SK-N-SH treated with all-trans-retinoic acid at 6 μM for 48 hours (cell line): ENCODE data around the gene MYO1F.

Experiments used
- RARB ChIP-seq: fragments of 250-450 bp; sonication (Bioruptor Pico); IDR thresholded peaks from 2 replicates; pipeline ENCODE4 v1.8.0; 2021; ENCODE audit warnings: mild to moderate bottlenecking, moderate library complexity
- SNAI2 ChIP-seq: fragments of 250-450 bp; sonication (Bioruptor Pico); IDR thresholded peaks from 2 replicates; pipeline ENCODE4 v1.5.0; 2020; ENCODE audit warnings: mild to moderate bottlenecking, moderate library complexity
- TOX ChIP-seq: fragments of 250-450 bp; sonication (Bioruptor Pico); IDR thresholded peaks from 2 replicates; pipeline ENCODE4 v1.8.0; 2021; ENCODE audit warnings: mild to moderate bottlenecking, moderate library complexity, borderline replicate concordance
- ZFP30 ChIP-seq: fragments of 450-650 bp; formaldehyde crosslinking; IDR thresholded peaks from 2 replicates; pipeline ENCODE4 v1.5.0; 2022; ENCODE audit warnings: mild to moderate bottlenecking, moderate library complexity
- ZNF70 ChIP-seq: fragments of 450-650 bp; formaldehyde crosslinking; IDR thresholded peaks from 2 replicates; pipeline ENCODE4 v1.5.0; 2020; ENCODE audit warnings: mild to moderate bottlenecking, moderate library complexity
- TF ChIP-seq, protein P1 (sequence below): fragments of 250-450 bp; sonication (Bioruptor Pico); IDR thresholded peaks from 2 replicates; pipeline ENCODE4 v1.8.0; 2020; ENCODE audit warnings: mild to moderate bottlenecking, moderate library complexity, borderline replicate concordance
- TF ChIP-seq, protein P2 (sequence below): fragments of 250-450 bp; sonication (Bioruptor Pico); IDR thresholded peaks from 2 replicates; pipeline ENCODE4 v1.8.0; 2021; ENCODE audit warnings: low read depth, mild to moderate bottlenecking, moderate library complexity, borderline replicate concordance

DNA sequence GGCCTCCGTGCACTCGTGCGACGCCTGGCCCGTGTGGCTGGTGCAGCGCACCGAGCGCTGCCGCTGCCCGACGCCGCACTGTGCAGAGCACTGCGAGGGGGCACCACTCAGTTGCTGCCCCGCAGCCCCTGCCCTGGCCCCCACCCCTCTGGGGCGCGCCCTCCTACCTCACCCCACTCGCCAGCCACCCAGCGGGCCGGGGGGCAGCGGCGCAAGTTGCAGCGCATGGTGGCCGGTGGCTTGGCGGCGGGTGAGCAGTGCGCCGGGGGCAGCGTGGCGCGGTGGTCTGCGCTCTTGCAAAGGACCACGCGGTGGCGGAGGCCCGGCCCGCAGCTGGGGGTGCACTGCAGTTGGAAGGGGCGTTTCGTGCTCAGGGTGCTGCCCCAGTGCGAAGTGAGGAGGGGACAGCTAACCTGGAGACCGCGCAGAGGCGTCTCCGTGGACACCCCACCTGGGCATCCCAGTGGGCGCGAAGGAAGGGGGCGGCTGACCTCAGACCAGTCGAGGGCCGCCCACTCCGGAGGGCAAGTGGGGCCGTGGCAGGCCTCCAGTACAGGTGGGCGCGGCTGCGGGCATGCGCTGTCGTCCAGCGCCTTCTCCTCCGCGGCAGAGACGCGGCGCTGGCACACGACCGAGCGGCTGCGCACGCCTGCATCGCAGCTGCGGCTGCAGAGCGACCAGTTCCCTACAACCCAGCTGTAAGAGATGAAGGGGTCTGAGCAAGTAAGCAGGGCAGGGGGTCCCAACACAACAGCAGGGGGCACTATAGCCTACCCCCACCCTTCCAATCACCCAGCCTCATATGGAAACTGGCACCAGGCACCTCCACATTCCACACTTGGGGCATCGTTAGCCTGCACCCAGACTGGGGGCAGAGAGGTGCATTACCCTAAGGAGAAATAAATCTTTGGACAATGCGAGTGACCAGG is 8.0 kb upstream of the MYO1F start:
- TF ChIP-seq TOX (CRISPR knock-in tag) (no peak), SNAI2 (CRISPR knock-in tag) (no peak), ZFP30 (CRISPR knock-in tag) (no peak), ZNF70 (CRISPR knock-in tag) (no peak), RARB (CRISPR knock-in tag) (no peak)
- TF ChIP-seq, protein P1, sequence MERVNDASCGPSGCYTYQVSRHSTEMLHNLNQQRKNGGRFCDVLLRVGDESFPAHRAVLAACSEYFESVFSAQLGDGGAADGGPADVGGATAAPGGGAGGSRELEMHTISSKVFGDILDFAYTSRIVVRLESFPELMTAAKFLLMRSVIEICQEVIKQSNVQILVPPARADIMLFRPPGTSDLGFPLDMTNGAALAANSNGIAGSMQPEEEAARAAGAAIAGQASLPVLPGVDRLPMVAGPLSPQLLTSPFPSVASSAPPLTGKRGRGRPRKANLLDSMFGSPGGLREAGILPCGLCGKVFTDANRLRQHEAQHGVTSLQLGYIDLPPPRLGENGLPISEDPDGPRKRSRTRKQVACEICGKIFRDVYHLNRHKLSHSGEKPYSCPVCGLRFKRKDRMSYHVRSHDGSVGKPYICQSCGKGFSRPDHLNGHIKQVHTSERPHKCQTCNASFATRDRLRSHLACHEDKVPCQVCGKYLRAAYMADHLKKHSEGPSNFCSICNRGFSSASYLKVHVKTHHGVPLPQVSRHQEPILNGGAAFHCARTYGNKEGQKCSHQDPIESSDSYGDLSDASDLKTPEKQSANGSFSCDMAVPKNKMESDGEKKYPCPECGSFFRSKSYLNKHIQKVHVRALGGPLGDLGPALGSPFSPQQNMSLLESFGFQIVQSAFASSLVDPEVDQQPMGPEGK (CRISPR knock-in tag) = no peak
- TF ChIP-seq, protein P2, sequence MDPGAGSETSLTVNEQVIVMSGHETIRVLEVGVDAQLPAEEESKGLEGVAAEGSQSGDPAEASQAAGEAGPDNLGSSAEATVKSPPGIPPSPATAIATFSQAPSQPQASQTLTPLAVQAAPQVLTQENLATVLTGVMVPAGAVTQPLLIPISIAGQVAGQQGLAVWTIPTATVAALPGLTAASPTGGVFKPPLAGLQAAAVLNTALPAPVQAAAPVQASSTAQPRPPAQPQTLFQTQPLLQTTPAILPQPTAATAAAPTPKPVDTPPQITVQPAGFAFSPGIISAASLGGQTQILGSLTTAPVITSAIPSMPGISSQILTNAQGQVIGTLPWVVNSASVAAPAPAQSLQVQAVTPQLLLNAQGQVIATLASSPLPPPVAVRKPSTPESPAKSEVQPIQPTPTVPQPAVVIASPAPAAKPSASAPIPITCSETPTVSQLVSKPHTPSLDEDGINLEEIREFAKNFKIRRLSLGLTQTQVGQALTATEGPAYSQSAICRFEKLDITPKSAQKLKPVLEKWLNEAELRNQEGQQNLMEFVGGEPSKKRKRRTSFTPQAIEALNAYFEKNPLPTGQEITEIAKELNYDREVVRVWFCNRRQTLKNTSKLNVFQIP (CRISPR knock-in tag) = no peak
